ENCODE results near the gene TCIRG1. TPM values are rescaled to one million over a fixed set of nuclear protein-coding genes. Genes with fewer than 3 reads are reported as not detected.

Gene TCIRG1
- total and polyA plus RNA-seq, 2 experiments from 2014 or later: 19.4 to 55.8 TPM

- Histone ChIP-seq H3K27me3 (no peaks in the 10 kb centered on the region), H3K36me3 (peaks cover 32% of the 10 kb centered on the region), H3K27ac (no peak overlapping the region), H3K4me1 (ENCODE audit: low read depth) (no peaks in the 10 kb centered on the region), H3K9me3 (ENCODE audit: low read depth) (no peaks in the 10 kb centered on the region), H3K4me3 (no peak overlapping the region)
- DNase-seq (ENCODE audit: low read depth in 1 of 2, low spot score in 1 of 2): no peak
- TF ChIP-seq CTCF (IDR thresholded peaks at IDR 0.05; ENCODE audit: low read depth, low read length): no peak
Measured at GRCh38 chr11:68056317-68057285, 17.8 kb downstream of the TCIRG1 start.

GRCh38 chr11:68057807-68058206 lies 19.0 kb downstream of the TCIRG1 start:
- no peak for TF ChIP-seq CTCF (IDR thresholded peaks at IDR 0.05; ENCODE audit: low read depth, low read length)
- no peak overlapping the region for H3K4me3 ChIP-seq
- no peaks in the 10 kb centered on the region for H3K27me3 ChIP-seq
- no peak overlapping the region for H3K27ac ChIP-seq
- DNase-seq (ENCODE audit: low read depth in 1 of 2, low spot score in 1 of 2): no peak
- H3K9me3 ChIP-seq (ENCODE audit: low read depth): no peaks in the 10 kb centered on the region
- no peaks in the 10 kb centered on the region for H3K4me1 ChIP-seq (ENCODE audit: low read depth)
- peaks cover 41% of the 10 kb centered on the region for H3K36me3 ChIP-seq

- no peak for TF ChIP-seq CTCF (IDR thresholded peaks at IDR 0.05; ENCODE audit: low read depth, low read length)
- no peaks in the 10 kb centered on the region for H3K27me3 ChIP-seq
- H3K36me3 ChIP-seq: peaks cover 56% of the 10 kb centered on the region
- no peaks in the 10 kb centered on the region for H3K9me3 ChIP-seq (ENCODE audit: low read depth)
- no peaks in the 10 kb centered on the region for H3K4me1 ChIP-seq (ENCODE audit: low read depth)
- DNase-seq (ENCODE audit: low read depth in 1 of 2, low spot score in 1 of 2): no peak
- no peak overlapping the region for H3K27ac ChIP-seq
- no peak overlapping the region for H3K4me3 ChIP-seq
Measured at GRCh38 chr11:68061508-68061907, 22.7 kb downstream of the TCIRG1 start.

- Histone ChIP-seq H3K9me3 (ENCODE audit: low read depth) (no peaks in the 10 kb centered on the region), H3K4me3 (no peak overlapping the region), H3K27me3 (no peaks in the 10 kb centered on the region), H3K27ac (no peak overlapping the region), H3K4me1 (ENCODE audit: low read depth) (no peaks in the 10 kb centered on the region), H3K36me3 (peaks cover 64% of the 10 kb centered on the region)
- TF ChIP-seq CTCF (IDR thresholded peaks at IDR 0.05; ENCODE audit: low read depth, low read length): no peak
- no peak for DNase-seq (ENCODE audit: low read depth in 1 of 2, low spot score in 1 of 2)
Measured at GRCh38 chr11:68064926-68065325, 26.1 kb downstream of the TCIRG1 start.

- TF ChIP-seq CTCF (IDR thresholded peaks at IDR 0.05; ENCODE audit: low read depth, low read length): no peak
- no peaks in the 10 kb centered on the region for H3K27me3 ChIP-seq
- no peak overlapping the region for H3K4me3 ChIP-seq
- no peak for DNase-seq (ENCODE audit: low read depth in 1 of 2, low spot score in 1 of 2)
- H3K27ac ChIP-seq: no peak overlapping the region
- H3K9me3 ChIP-seq (ENCODE audit: low read depth): no peaks in the 10 kb centered on the region
- peaks cover 66% of the 10 kb centered on the region for H3K36me3 ChIP-seq
- H3K4me1 ChIP-seq (ENCODE audit: low read depth): no peaks in the 10 kb centered on the region
Measured at GRCh38 chr11:68065841-68066240, 27.0 kb downstream of the TCIRG1 start.
